NCI-H1436 treated with DMSO at 0.1 percent for 48 hours (cell line): Measurements from ENCODE around the gene USP49.
A peak's percentile ranks its signal among the peaks of the same experiment; 100 is the strongest.

Source experiments
- DNase-seq: peaks from one replicate; lab custom pipeline; 2025; lab: John Stamatoyannopoulos, UW

Gene USP49

GRCh38 chr6:41929924-41930323 is 34.7 kb upstream of the USP49 start:
- DNase-seq = no peak

DNA sequence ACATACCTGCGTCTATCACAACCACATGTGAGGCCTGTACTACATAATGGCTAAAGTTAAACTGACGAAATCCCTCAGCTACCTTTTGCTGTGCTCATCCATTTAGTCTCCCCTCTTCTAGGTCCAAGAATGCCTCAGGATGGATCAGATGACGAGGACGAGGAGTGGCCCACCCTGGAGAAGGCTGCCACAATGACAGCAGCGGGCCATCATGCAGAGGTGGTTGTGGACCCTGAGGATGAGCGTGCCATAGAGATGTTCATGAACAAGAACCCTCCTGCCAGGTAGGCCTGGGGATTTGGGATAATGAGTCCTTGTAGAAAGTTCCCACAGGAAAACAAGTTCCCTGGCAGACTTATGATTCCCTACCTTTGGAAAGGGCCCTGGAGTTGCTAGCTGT is 32.1 kb upstream of the USP49 start:
- DNase-seq = no peak

DNA sequence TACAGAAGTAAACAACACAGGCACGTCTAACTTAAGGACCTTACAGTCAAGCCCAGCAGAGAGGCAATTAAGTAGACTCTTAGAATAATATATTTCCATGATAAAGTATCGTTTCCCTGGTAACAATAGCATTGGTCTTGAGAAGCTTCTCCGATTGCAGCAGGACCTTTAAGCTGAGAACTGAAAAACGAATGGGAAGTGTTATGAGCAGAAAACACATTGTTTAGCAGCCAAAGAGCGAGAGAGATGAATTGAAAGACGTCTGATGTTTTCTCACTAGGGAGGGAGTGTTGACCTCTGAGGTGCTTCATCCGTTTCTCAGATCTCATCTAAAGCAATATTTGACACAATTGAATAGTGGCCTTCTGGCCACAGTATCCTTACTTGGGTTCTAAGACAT is 27.0 kb upstream of the USP49 start:
- no peak for DNase-seq

DNA sequence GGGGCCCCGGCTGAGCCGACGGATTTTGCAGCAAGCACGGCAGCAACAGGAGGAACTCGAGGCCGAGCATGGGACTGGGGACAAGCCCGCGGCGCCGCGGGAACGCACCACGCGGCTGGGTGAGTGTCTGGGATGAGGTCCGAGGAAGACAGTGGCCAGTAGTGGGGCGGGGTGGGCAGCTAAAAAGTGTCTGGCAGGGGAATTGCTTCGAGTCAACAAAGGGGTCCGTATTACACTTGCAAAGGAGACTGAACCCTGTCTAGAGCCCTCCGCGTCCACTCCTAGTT is 26.5 kb upstream of the USP49 start:
- DNase-seq = no peak

- DNase-seq = peak; percentile 67
Measured at GRCh38 chr6:41920921-41921711, 25.9 kb upstream of the USP49 start, which contains the start of the genes BYSL and MED20. BYSL (plus strand) TSS chr6:41921499; CDS start chr6:41921563, 64 bp downstream. MED20 (minus strand) TSS chr6:41921139; CDS start chr6:41921018, 121 bp downstream.

- DNase-seq = no peak
Measured at GRCh38 chr6:41917528-41917927, 22.4 kb upstream of the USP49 start.

GRCh38 chr6:41914869-41915530 is 19.8 kb upstream of the USP49 start:
- no peak for DNase-seq

GRCh38 chr6:41914343-41914742 is 19.2 kb upstream of the USP49 start:
- no peak for DNase-seq

DNA sequence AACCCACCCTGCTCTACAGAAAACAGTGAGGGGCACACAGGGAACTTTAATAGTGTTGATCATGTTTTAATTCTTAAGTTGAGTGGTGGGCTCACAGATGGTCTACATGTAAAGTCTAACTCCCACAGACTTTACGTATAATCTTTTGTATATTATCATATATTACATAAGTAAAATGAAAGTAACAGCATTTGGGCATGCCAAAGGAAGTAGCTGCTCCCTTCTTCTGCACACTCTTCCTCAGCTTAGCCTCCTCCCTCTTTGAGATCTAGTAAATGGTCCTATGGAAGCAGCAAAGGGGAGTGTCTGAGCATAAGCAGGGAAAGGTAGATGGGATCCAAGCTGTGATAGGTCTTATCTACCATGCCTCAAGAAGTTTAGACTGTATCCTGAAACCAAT is 14.6 kb upstream of the USP49 start:
- DNase-seq = no peak

GRCh38 chr6:41901882-41902519 is 6.8 kb upstream of the USP49 start:
- no peak for DNase-seq

- DNase-seq = no peak
Measured at GRCh38 chr6:41900861-41901260, 5.7 kb upstream of the USP49 start.

- no peak for DNase-seq
Measured at GRCh38 chr6:41896281-41896680, 1.1 kb upstream of the USP49 start.

DNA sequence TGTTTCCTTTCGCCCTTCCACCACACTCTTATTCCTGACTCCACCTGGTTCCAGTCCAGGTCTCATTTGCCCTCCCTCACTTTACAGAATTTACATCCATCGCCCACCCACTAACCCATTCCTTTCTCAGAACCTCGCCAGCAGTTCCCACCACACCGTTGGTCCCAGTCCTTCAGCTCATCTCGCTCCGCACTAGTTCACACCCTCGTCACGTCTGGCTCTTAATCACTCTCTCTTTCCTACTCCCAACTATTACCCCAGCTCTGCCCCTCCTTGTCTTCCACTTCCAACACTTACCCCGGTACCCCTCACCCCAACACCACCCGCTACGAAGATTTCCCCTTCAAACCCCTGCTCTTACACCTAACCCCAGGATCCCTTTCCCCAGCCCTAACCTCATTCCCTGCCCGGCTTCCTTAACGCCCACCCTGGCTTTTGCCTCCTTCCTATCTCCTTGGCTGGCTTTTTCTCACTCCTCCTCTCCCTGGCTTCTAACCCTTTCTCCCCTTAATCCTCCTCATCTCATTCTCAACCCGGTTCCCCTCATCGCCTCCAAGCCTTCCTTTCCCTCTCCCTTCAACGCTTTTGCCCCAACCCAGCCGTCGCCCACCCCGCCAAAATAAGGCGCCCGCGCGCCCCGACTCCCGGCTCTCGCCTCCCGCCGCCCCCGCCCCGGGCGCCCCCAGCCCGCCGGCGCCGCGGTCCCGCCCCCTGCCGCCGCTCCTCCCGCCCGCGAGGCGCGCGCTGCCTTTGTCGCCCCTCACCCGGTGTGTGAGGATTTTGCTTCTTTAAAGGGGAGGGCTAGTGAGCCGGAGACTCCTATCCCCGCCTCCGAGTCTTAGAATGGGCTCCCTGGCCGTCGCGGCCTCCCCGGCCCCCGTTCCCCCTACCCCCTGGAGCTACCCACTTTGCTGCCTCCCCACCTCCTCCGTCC is 542 bp downstream of the USP49 start:
- DNase-seq = peak; percentile 21

GRCh38 chr6:41892921-41893564 is 2.1 kb downstream of the USP49 start:
- no peak for DNase-seq

DNA sequence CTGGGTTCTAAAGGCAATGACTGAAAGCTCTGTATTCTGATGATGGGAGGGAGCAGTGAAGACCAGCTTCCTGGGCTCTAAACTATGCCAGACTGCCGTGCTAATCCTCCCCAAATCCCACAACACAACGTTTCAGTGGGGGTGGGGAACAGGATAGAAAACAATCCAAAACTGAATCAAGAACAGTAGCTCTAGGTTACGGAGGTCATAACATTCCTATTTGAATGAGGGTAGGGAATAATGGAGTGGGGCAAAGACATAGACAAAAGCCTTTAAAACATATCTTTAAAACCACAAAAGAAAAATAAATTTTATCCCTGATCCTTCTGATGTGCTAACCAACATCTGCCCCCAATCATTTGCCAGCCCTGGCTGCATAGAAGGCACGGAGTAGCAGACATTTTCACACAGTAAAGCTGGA is 7.8 kb downstream of the USP49 start:
- no peak for DNase-seq

GRCh38 chr6:41885930-41886329 is 9.2 kb downstream of the USP49 start:
- DNase-seq = no peak

- no peak for DNase-seq
Measured at GRCh38 chr6:41884957-41885356, 10.2 kb downstream of the USP49 start.

- DNase-seq = no peak
Measured at GRCh38 chr6:41881506-41881905, 13.7 kb downstream of the USP49 start.

GRCh38 chr6:41878961-41879405 is 16.2 kb downstream of the USP49 start:
- no peak for DNase-seq

DNA sequence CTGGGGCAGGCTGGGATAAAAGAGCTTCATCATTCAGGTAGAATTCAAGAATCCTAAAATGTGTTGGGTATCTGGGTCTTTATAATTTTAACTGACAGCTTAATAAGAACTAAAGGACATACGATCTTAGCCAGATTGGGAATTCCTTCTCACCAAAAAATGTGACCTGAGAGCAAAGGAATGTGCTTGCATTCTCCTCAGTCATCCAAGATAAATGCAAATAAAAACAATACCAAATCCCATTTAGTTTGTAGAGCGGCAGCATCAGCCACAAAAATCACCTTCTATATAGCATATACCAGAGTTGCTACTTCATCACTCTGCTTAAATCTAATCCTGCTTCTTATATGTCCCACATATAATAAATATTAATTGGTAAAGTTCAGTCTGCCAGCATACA is 16.9 kb downstream of the USP49 start:
- DNase-seq = no peak

GRCh38 chr6:41877051-41877680 is 18.0 kb downstream of the USP49 start:
- no peak for DNase-seq
